ENCODE measurements around the gene IER3IP1. TPM values are rescaled to one million over a fixed set of nuclear protein-coding genes. Genes with fewer than 3 reads are reported as not detected.

Gene IER3IP1
- total RNA-seq, 2 experiments from 2014 or later: 1.5 to 2.3 TPM

DNA sequence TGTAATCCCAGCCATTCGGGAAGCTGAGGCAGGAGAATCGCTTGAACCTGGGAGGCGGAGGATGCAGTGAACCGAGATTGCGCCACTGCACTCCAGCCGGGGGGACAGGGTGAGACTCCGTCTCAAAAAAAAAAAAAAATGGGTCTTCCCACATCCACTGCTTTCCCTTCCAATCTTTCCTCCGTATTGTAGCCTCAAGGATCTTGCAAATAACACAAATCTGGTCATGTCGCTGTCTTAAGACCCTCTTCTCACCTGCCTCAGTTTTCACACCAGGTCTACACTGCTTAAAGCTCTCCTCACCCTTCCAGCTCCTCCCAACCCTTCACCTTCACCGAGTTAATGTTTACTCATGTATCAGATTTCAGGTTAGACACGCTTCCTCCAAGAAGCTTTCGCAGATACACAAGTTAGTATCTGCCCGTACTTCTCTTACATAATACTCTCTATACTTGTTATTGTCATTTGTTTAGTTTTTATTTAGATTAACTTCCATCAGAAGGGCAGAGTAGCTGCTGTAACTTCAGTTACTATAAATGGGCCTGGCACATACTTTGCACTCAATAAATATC lies 1.5 kb downstream of the IER3IP1 start:
- CTCF ChIA-PET: no interaction called here
- Histone ChIP-seq H3K27ac (ENCODE audit: low read depth in 1 of 2, low read length in 2 of 2) (no peak overlapping the region), H3K36me3 (ENCODE audit: insufficient read depth, low read length) (no peaks in the 10 kb centered on the region), H3K4me1 (ENCODE audit: insufficient read depth, low read length) (peaks cover 19% of the 10 kb centered on the region), H3K4me3 (ENCODE audit: low read length) (peak overlapping the region; percentile 98), H3K27me3 (ENCODE audit: control insufficient read depth in 1 of 2, insufficient read depth in 2 of 2, low read length in 2 of 2) (no peaks in the 10 kb centered on the region), H3K9me3 (ENCODE audit: control insufficient read depth in 1 of 2, insufficient read depth in 1 of 2, low read length in 2 of 2) (no peaks in the 10 kb centered on the region)
- H3K27ac Mint-ChIP-seq: no peak overlapping the region
- H3K4me3 Mint-ChIP-seq: no peak overlapping the region
- H3K9me3 Mint-ChIP-seq: no peaks in the 10 kb centered on the region
- no peak for DNase-seq
- peaks cover 10% of the 10 kb centered on the region for H3K36me3 Mint-ChIP-seq (ENCODE audit: low read depth)
- intact Hi-C loops (cut with DNase I, micrococcal nuclease): loop anchor here in 1 of 2 experiments (5.0 to 10.0 kb wide), 2 partner anchors 32 to 990 kb away; no protein-coding TSS in a partner anchor
- peaks cover 7% of the 10 kb centered on the region for H3K4me1 Mint-ChIP-seq (ENCODE audit: low read depth)
- H3K27me3 Mint-ChIP-seq: no peaks in the 10 kb centered on the region
- no peak for ATAC-seq (ENCODE audit: poor library complexity)
- TF ChIP-seq, protein P1, sequence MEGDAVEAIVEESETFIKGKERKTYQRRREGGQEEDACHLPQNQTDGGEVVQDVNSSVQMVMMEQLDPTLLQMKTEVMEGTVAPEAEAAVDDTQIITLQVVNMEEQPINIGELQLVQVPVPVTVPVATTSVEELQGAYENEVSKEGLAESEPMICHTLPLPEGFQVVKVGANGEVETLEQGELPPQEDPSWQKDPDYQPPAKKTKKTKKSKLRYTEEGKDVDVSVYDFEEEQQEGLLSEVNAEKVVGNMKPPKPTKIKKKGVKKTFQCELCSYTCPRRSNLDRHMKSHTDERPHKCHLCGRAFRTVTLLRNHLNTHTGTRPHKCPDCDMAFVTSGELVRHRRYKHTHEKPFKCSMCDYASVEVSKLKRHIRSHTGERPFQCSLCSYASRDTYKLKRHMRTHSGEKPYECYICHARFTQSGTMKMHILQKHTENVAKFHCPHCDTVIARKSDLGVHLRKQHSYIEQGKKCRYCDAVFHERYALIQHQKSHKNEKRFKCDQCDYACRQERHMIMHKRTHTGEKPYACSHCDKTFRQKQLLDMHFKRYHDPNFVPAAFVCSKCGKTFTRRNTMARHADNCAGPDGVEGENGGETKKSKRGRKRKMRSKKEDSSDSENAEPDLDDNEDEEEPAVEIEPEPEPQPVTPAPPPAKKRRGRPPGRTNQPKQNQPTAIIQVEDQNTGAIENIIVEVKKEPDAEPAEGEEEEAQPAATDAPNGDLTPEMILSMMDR (IDR thresholded peaks at IDR 0.05): no peak
- POLR2A ChIA-PET: no interaction called here

DNA sequence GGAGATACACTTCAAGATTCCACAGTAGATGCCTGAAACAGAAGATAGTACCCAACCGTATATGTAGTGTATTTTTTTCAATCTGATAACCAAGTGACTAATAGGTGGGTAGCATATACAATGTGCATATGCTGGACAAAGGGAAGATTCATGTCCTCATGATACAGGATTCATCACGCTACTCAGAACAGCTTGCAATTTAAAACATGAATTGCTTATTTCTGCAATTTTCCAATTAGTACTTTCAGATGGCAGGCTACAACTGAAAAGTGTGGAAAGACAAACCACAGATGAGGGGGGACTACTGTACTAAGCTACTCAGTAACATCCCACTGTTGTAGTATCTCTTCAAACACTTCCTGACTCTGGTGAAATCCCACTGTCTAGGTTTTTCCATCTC lies 3.7 kb downstream of the IER3IP1 start:
- intact Hi-C loops (cut with DNase I, micrococcal nuclease): loop anchor here in 1 of 2 experiments (10.0 kb wide), 1 partner anchor 992 kb away; no protein-coding TSS in a partner anchor
- ChIA-PET POLR2A (no interaction called here), CTCF (no interaction called here)
- Histone ChIP-seq H3K27ac (ENCODE audit: low read depth in 1 of 2, low read length in 2 of 2) (no peak overlapping the region), H3K9me3 (ENCODE audit: control insufficient read depth in 1 of 2, insufficient read depth in 1 of 2, low read length in 2 of 2) (no peaks in the 10 kb centered on the region), H3K4me1 (ENCODE audit: insufficient read depth, low read length) (peaks cover 19% of the 10 kb centered on the region), H3K4me3 (ENCODE audit: low read length) (no peak overlapping the region), H3K36me3 (ENCODE audit: insufficient read depth, low read length) (no peaks in the 10 kb centered on the region), H3K27me3 (ENCODE audit: control insufficient read depth in 1 of 2, insufficient read depth in 2 of 2, low read length in 2 of 2) (no peaks in the 10 kb centered on the region)
- H3K36me3 Mint-ChIP-seq (ENCODE audit: low read depth): peaks cover 10% of the 10 kb centered on the region
- TF ChIP-seq, protein P1 (IDR thresholded peaks at IDR 0.05): no peak
- ATAC-seq (ENCODE audit: poor library complexity) (no peak), DNase-seq (no peak)
- no peak overlapping the region for H3K27ac Mint-ChIP-seq
- no peaks in the 10 kb centered on the region for H3K9me3 Mint-ChIP-seq
- peaks cover 16% of the 10 kb centered on the region for H3K4me1 Mint-ChIP-seq (ENCODE audit: low read depth)
- no peaks in the 10 kb centered on the region for H3K27me3 Mint-ChIP-seq
- H3K4me3 Mint-ChIP-seq: no peak overlapping the region

DNA sequence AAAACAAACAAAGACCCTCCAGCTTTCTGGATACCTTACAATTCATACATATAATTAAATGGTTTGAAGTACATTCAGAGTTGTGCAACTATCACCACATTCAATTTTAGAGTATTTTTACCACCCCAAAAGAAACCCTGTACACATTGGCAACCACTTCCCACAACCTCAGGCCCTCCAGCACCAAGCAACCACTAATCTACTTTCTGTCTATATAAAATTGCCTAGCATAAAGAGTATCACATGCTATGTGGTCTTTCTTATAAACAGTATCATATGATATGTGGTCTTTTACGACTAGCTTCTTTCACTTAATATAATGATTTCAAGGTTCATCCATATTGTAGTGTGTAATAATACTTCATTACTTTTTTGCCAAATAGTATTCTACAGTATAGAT lies 7.3 kb downstream of the IER3IP1 start:
- ChIA-PET CTCF (no interaction called here), POLR2A (interaction anchor here (1.1 kb wide), 1 partner anchor 18 kb away, joined by 3 read pairs; no protein-coding TSS in a partner anchor)
- Mint-ChIP-seq H3K4me3 (no peak overlapping the region), H3K4me1 (ENCODE audit: low read depth) (peaks cover 26% of the 10 kb centered on the region), H3K9me3 (no peaks in the 10 kb centered on the region), H3K27ac (no peak overlapping the region), H3K36me3 (ENCODE audit: low read depth) (peaks cover 4% of the 10 kb centered on the region), H3K27me3 (no peaks in the 10 kb centered on the region)
- TF ChIP-seq, protein P1 (IDR thresholded peaks at IDR 0.05): no peak
- no peaks in the 10 kb centered on the region for H3K36me3 ChIP-seq (ENCODE audit: insufficient read depth, low read length)
- DNase-seq (no peak), ATAC-seq (ENCODE audit: poor library complexity) (no peak)
- H3K4me3 ChIP-seq (ENCODE audit: low read length): no peak overlapping the region
- H3K9me3 ChIP-seq (ENCODE audit: control insufficient read depth in 1 of 2, insufficient read depth in 1 of 2, low read length in 2 of 2): no peaks in the 10 kb centered on the region
- H3K27ac ChIP-seq (ENCODE audit: low read depth in 1 of 2, low read length in 2 of 2): no peak overlapping the region
- intact Hi-C loops (cut with DNase I, micrococcal nuclease): no loop called here
- no peaks in the 10 kb centered on the region for H3K4me1 ChIP-seq (ENCODE audit: insufficient read depth, low read length)
- H3K27me3 ChIP-seq (ENCODE audit: control insufficient read depth in 1 of 2, insufficient read depth in 2 of 2, low read length in 2 of 2): no peaks in the 10 kb centered on the region

Data from CD4-positive, alpha-beta T cell (primary cell).